ELF-1 (cell line): Measurements from ENCODE around the gene ZNF234.
"Not testable (repeated sequence)": the region's sequence is repeated elsewhere in the genome, so short reads cannot be mapped to it uniquely, and the experiment has no call there.

Experiments
- DNase-seq: peaks from one replicate; pipeline ENCODE4 v3.0.0-alpha.2; 2016; ENCODE audit warnings: low read depth, low spot score

ZNF234 gene

DNA sequence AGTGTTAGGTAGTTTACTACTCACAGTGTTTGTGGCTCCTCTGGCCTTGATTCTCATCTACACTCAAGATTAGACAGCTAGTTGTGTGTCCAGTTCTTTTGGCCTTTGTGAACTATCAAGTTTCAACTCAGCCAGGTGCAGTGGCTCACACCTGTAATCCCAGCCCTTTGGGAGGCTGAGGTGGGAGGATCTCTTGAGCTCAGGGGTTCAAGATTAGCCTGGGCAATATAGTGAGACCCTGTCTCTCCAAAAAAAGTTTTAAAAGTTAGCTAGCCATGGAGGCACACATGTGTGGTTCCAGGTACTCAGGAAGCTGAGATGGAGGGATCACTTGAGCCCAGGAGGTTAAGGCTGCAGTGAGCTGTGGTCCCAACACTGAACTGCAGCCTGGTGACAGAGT is 39.6 kb downstream of the ZNF234 start:
- DNase-seq = no peak

DNA sequence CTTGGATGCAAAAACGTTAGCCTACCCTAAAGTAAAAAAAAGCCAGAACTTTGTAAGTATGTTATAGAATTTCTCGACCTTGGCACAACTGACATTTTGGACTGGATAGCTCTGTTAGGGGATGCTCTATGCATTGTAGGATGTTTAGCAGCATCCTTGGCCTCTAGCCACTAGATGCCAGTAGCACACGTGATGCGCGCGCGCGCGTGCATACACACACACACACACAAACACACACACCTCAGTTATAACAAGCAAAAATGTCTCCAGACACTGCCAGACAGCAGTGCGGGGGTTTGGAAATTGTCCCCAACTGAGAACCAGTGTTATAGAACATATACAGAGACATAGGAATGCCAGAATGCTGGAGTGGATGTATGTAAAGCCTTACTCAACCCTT is 40.8 kb downstream of the ZNF234 start:
- DNase-seq = no peak

DNA sequence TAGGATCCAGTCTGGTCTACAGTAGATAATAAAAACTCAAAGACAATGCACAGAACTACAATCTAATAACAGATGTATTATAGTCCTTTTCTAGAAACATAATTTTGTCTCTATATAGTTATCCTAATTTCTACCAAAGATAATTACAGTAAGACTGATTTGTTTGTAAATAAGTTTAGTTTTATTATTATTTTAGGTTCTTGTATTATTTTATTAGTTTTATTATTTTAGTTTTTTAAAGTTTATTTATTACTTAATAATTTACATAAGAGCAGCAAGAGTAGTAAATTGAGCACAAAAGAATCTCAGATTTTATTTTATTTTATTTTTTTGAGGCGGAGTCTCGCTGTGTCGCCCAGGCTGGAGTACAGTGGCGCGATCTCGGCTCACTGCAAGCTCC is 48.7 kb downstream of the ZNF234 start:
- no peak for DNase-seq

DNA sequence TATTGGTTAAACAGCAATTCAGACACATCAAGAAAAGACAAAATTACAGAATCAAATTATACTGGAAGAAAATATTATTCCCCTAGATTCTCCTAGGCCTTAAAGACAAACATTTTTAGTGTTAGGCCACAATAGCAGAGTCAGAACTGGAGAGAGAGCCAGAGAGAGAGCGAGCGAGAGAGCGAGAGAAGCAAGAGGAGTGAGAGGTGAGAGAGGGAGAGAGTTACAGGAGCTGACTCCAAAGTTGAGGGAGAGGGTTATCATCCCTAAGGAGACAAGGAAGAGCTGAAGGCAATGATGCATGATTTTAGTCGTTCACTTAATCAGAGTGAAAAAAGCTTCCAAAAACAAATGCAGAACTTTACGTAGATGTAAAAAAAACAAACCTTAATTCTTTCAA is 50.8 kb downstream of the ZNF234 start:
- no peak for DNase-seq

DNA sequence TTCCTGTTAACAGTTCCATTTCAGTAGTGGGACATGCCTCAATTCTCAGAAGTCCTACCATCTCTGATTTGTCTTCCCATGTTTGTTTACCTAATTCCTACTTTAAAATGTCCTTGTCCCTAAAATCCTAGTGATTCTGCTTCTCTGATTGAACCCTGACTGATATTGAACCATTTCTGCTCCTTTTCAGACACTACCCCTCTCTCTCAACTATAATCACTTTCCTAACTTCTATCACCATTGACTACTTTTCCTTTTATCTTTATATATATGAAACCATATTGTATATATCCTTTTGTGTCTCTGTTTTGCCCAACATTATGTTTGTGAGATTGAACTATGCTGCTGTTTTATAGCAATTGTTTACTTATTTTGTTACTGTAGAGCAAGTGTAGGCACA is 55.4 kb downstream of the ZNF234 start:
- no peak for DNase-seq

DNA sequence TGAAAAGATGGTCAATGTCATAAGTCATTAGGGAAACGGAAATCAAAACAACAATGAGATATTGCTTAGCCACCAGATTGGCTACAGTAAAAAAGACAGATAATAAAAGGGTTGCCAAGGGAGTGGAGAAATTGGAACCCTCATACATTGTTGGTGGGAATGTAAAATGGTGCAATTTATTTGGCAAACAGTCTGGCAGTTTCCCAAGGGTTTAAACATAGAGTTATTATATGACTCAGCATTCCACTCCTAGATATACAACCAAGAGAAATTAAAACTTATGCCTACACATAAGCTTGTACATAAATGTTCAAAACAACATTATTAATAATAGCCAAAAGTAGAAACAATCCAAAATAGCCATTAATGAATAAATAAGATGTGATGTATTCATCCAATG is 61.1 kb downstream of the ZNF234 start:
- no peak for DNase-seq

DNA sequence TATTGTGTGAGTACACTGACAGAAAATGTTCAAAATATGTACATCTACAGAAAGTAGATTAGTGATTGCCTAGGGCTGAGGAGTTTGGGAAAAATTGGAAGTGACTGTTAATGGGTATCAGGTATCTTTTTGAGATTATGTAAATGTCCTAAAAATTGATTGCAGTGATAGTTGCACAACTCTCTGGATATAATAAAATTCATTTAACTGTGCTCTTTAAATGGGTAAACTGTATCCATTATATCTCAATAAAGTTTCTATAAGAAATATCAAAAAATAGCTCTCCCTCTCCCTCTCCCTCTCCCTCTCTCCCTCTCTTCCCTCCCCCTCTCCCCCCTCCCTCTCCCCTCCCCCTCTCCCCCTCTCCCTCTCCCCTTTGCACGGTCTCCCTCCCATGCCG is 61.6 kb downstream of the ZNF234 start:
- no peak for DNase-seq

DNA sequence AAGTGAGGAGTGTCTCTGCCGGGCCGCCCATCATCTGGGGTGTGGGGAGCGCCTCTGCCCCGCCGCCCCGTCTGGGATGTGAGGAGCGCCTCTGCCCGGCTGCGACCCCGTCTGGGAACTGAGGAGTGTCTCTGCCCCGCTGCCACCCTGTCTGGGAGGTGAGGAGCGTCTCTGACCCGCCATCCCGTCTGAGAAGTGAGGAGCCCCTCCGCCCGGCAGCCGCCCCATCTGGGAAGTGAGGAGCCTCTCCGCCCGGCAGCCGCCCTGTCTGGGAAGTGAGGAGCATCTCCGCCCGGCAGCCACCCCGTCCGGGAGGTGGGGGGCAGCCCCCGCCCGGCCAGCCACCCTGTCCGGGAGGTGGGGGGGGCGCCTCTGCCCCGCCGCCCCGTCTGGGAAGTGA is 62.5 kb downstream of the ZNF234 start:
- not testable (repeated sequence) for DNase-seq

DNA sequence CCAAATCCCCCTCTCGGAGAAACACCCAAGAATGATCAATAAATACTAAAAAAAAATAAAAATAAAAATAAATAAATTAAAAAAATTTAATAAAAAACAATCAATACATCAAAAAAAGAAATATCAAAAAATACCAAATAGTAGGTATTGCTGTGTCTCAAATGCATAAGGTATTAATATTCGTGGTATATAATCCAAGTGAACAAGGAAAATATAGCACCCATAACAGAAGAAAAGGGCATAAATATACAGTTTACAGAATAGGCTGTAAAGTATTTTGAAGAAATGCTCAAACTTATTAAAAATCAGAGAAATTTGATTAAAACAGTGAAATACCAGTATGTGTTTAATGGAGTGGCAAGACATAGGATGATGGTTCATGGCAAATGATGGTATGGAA is 63.4 kb downstream of the ZNF234 start:
- DNase-seq = no peak

DNA sequence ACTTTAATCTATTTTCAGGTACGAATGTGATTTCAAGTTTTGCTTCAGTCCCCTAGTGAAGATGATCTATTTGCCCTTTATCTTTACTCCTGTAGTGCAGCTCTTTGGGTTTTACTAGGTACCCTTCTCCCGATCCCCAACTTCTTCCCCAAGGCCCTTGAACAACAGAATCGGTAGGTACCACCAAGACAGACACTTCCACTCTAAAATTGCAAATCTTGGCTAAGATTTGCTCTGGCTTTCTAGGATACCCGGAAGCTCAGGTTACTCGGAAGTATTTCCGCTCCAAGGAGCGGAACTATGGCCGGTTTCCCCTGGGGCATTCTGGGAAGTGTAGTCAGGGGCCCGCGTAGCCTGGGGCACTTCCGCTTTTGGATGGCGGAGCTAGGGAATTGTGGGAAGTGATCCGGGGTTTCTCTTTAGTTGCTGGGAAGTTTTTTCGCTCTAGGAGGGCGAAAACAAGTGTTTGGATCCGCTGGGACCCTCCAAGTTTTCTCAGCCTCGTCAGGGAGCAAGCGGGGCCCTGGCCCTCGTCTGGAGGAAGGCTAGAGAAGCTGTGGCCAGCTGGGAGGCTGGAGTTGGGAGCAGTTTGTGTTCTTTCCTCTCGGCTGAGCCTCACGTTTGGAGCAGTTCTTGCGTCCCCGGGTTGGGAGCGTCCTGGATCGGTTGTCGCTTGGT is 65.9 kb downstream of the ZNF234 start:
- DNase-seq = peak; percentile 93
